Ovary (tissue), 9 donors: ENCODE results near the gene LIN37. TPM values are rescaled to one million over a fixed set of nuclear protein-coding genes. Genes with fewer than 3 reads are reported as not detected.

Source experiments
- DNase-seq, 5 donors: peaks; one replicate each; pipeline ENCODE4 v3.0.0-alpha.2; 2019 to 2020
- H3K27ac ChIP-seq, 2 donors: fragments of 200-600 bp; one replicate each; pipeline versions ENCODE4 v1.5.1 to v1.8.0; 2019 to 2022
- H3K27me3 ChIP-seq: fragments of 200-600 bp; one replicate; pipeline ENCODE4 v1.8.0; 2022
- H3K36me3 ChIP-seq: fragments of 200-600 bp; sonication (generic); one replicate; pipeline ENCODE4 v1.5.1; 2019
- H3K4me1 ChIP-seq: one replicate; pipeline ENCODE4 v1.8.1; 2013; ENCODE audit warnings: mild to moderate bottlenecking, moderate library complexity; ENCODE audit not compliant: insufficient read depth
- H3K4me3 ChIP-seq: fragments of 200-600 bp; sonication (generic); one replicate; pipeline ENCODE4 v1.5.1; 2017
- H3K9me3 ChIP-seq, 2 donors: fragments of 200-600 bp in 1 of 2; sonication (generic) in 1 of 2; one replicate each; pipeline versions ENCODE4 v1.5.1 to v1.8.1; 2013 to 2019; ENCODE audit warnings: mild to moderate bottlenecking in 1 of 2, moderate library complexity in 1 of 2
- CTCF ChIP-seq, 3 donors: fragments of 450-650 bp in 2 of 3; fragments of 200-600 bp in 1 of 3; IDR thresholded peaks; one replicate each; pipeline versions ENCODE4 v1.5.1 to v1.8.0; 2016 to 2022; ENCODE audit warnings: antibody characterized with exemption in 3 of 3, mild to moderate bottlenecking in 1 of 3
- EP300 ChIP-seq: sonication (generic); formaldehyde crosslinking; IDR thresholded peaks from one replicate; pipeline ENCODE4 v1.6.1; 2017; ENCODE audit warnings: antibody characterized with exemption
- POLR2A ChIP-seq: fragments of 450-650 bp; IDR thresholded peaks from one replicate; pipeline ENCODE4 v1.6.1; 2017; ENCODE audit warnings: antibody characterized with exemption, mild to moderate bottlenecking, moderate library complexity
- WGBS, 3 donors: extraction: QIAGEN DNeasy Blood & Tissue Kit in 1 of 3; methylation state at CpG; one replicate each; pipeline versions ENCODE4 v1.1.5 to v1.1.7; 2013 to 2017; 5-methylcytosine and 5-hydroxymethylcytosine counted together
- intact Hi-C, 4 donors: fragments of 100-400 bp; cut with DNase I; formaldehyde crosslinking; loops; one replicate each; pipeline versions ENCODE4 v1.11.0 to v1.15.1; 2022 to 2023
- polyA plus RNA-seq, 2 donors: library from polyadenylated mRNA; stranded (reverse); fragments of 200-250 nt in 1 of 2; fragments of 350-450 nt in 1 of 2; fragmentation: Illumina TruSeq in 1 of 2; extraction: RNeasy Lipid Tissue Mini Kit (QIAGEN cat#74804) in 1 of 2; gene quantifications; one replicate each; pipeline ENCODE4 v1.2.3, GENCODE V29; 2013 to 2014
- total RNA-seq, 7 donors: library from RNA; depleted of rRNA in 2 of 7; stranded (reverse); fragments of >200 nt in 2 of 7; fragmentation: NEBNext Ultra II Directional in 3 of 7; extraction: Animal tissue kit (Norgen Biotek cat#: 25700) in 3 of 7; gene quantifications; one replicate each; pipeline versions ENCODE4 v1.1.0 to v1.2.4, GENCODE V29; 2016 to 2023
- donor health status: DM: no; HTN: no; CAD: no; lungs with moderate emphysema.
- donor health status: DM: no; HTN: no; CAD: no.
- donor health status: Bipolar disorder and iron deficiency.
- donor health status: DM: yes; HTN: yes; CAD: no.
- donor health status: DM: no; HTN: no; CAD: no.
- donor health status: DM: yes; HTN: yes; CAD: no.

Gene LIN37
- total and polyA plus RNA-seq, 9 donors, result 9.8 to 25.6 (median 19.1) TPM

GRCh38 chr19:35744430-35745327 is 3.7 kb upstream of the LIN37 start:
- intact Hi-C loops, result no loop called here
- Histone ChIP-seq H3K4me3 (peak overlapping the region; percentile 94), H3K36me3 (no peaks in the 10 kb centered on the region), H3K9me3 (no peaks in the 10 kb centered on the region), H3K27me3 (no peaks in the 10 kb centered on the region), H3K4me1 (peaks cover 15% of the 10 kb centered on the region), H3K27ac (peak overlapping the region; percentile 95 to 100)
- 7% methylated on average over 41 of the region's 41 CpGs for WGBS, 3 donors
- peak; percentile 93 to 97 (median 94) for DNase-seq
- TF ChIP-seq CTCF (IDR thresholded peaks at IDR 0.05) (peak in 2 of 3 donors; percentile 48 to 49), EP300 (no peak), POLR2A (peak; percentile 49)

- 0 to 1% (median 1%) methylated on average over 35 to 40 of the region's 40 CpGs for WGBS, 3 donors
- Histone ChIP-seq H3K4me1 (peaks cover 12% of the 10 kb centered on the region), H3K4me3 (peak within 1 kb of the TSS; percentile 94), H3K27ac (peak within 1 kb of the TSS; percentile 95 to 100), H3K27me3 (no peaks in the 10 kb centered on the region), H3K36me3 (no peaks in the 10 kb centered on the region), H3K9me3 (no peaks in the 10 kb centered on the region)
- DNase-seq, result peak; percentile 96 to 98 (median 97)
- peak; percentile 2 for TF ChIP-seq POLR2A
- TF ChIP-seq EP300, result no peak
- no peak for TF ChIP-seq CTCF (IDR thresholded peaks at IDR 0.05)
- intact Hi-C loops, result no loop called here
Observed at GRCh38 chr19:35745328-35746086, 2.9 kb upstream of the LIN37 start, which contains the start of the genes PSENEN and U2AF1L4. Gene PSENEN, plus strand, starts transcription at chr19:35745651. Its CDS starts 280 bp downstream, at chr19:35745931. Gene U2AF1L4, minus strand, starts transcription at chr19:35745418. Its CDS starts 27 bp downstream, at chr19:35745391.

GRCh38 chr19:35746087-35746462 is 2.3 kb upstream of the LIN37 start:
- no peak for DNase-seq
- TF ChIP-seq CTCF (IDR thresholded peaks at IDR 0.05) (no peak), POLR2A (no peak), EP300 (no peak)
- Histone ChIP-seq H3K4me1 (peaks cover 12% of the 10 kb centered on the region), H3K9me3 (no peaks in the 10 kb centered on the region), H3K27me3 (no peaks in the 10 kb centered on the region), H3K36me3 (no peaks in the 10 kb centered on the region), H3K27ac (no peak overlapping the region), H3K4me3 (peak overlapping the region; percentile 43)
- 0 to 12% (median 4%) methylated on average over 4 of the region's 4 CpGs for WGBS, 3 donors
- intact Hi-C loops, result no loop called here

GRCh38 chr19:35746531-35746930 is 1.8 kb upstream of the LIN37 start:
- Histone ChIP-seq H3K4me3 (no peak overlapping the region), H3K27me3 (no peaks in the 10 kb centered on the region), H3K9me3 (no peaks in the 10 kb centered on the region), H3K4me1 (peaks cover 10% of the 10 kb centered on the region), H3K36me3 (no peaks in the 10 kb centered on the region), H3K27ac (no peak overlapping the region)
- WGBS, 3 donors, result 89 to 95% (median 93%) methylated on average over 5 of the region's 5 CpGs
- TF ChIP-seq EP300 (no peak), POLR2A (no peak), CTCF (IDR thresholded peaks at IDR 0.05) (no peak)
- intact Hi-C loops, result no loop called here
- DNase-seq, result peak in 1 of 5 donors; percentile 54
